ENCODE results near the gene IL31RA. TPM values are rescaled to one million over a fixed set of nuclear protein-coding genes. Genes with fewer than 3 reads are reported as not detected.

The IL31RA gene
- total RNA-seq, 1 donor from 2014 or later: not detected

DNA sequence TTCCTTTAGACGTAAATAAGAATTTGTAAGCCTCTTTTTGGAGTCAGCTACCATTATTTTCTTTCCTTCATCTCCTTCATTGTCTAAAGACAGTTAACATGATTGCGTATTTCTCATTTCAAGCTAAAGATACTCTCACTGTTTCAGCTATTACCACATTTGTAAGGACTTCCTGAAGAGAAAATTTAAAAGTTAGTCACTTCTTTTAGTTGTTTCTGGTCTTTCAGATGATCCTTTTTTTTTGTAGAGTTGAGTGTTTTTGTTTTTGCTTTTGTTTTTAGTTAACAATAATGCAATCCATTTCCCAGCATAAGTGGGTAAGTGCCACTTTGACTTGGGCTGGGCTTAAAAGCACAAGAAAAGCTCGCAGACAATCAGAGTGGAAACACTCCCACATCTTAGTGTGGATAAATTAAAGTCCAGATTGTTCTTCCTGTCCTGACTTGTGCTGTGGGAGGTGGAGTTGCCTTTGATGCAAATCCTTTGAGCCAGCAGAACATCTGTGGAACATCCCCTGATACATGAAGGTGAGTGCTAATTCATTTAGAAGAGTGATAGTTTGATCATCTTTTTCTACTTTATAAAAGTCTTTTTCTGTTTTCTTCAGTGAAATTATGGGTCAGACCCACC lies 2.0 kb downstream of the IL31RA start:
- Mint-ChIP-seq H3K9me3 (no peaks in the 10 kb centered on the region), H3K4me1 (peaks cover 4% of the 10 kb centered on the region), H3K36me3 (ENCODE audit: low read depth) (no peaks in the 10 kb centered on the region), H3K27me3 (ENCODE audit: low read depth) (no peaks in the 10 kb centered on the region), H3K27ac (ENCODE audit: unreplicated experiment) (no peak overlapping the region), H3K4me3 (no peak overlapping the region)
- TF ChIP-seq, protein P1, sequence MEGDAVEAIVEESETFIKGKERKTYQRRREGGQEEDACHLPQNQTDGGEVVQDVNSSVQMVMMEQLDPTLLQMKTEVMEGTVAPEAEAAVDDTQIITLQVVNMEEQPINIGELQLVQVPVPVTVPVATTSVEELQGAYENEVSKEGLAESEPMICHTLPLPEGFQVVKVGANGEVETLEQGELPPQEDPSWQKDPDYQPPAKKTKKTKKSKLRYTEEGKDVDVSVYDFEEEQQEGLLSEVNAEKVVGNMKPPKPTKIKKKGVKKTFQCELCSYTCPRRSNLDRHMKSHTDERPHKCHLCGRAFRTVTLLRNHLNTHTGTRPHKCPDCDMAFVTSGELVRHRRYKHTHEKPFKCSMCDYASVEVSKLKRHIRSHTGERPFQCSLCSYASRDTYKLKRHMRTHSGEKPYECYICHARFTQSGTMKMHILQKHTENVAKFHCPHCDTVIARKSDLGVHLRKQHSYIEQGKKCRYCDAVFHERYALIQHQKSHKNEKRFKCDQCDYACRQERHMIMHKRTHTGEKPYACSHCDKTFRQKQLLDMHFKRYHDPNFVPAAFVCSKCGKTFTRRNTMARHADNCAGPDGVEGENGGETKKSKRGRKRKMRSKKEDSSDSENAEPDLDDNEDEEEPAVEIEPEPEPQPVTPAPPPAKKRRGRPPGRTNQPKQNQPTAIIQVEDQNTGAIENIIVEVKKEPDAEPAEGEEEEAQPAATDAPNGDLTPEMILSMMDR (conservative IDR thresholded peaks at IDR 0.05): no peak
- DNase-seq (ENCODE audit: low read depth, low spot score): no peak

DNA sequence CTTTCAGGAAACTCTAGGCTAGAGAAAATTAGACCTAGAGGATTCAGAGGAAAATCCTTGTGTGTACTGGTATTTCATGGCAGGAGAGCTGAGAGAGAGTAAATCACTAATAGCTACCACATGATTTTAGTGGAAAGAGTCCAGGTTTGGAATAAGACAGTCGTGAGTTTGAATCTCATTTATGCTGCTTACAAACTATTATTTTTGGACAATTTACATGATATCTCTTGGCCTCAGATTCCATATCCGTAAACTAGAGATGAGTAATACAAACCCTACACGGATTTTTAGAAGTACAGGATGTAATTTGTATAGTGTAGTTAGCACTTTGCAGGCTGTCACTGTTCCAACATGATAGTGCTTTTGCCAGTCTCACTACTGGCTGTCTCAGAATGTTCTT lies 2.7 kb downstream of the IL31RA start:
- no peak overlapping the region for H3K27ac Mint-ChIP-seq (ENCODE audit: unreplicated experiment)
- no peak overlapping the region for H3K4me3 Mint-ChIP-seq
- H3K27me3 Mint-ChIP-seq (ENCODE audit: low read depth): peaks cover 2% of the 10 kb centered on the region

DNA sequence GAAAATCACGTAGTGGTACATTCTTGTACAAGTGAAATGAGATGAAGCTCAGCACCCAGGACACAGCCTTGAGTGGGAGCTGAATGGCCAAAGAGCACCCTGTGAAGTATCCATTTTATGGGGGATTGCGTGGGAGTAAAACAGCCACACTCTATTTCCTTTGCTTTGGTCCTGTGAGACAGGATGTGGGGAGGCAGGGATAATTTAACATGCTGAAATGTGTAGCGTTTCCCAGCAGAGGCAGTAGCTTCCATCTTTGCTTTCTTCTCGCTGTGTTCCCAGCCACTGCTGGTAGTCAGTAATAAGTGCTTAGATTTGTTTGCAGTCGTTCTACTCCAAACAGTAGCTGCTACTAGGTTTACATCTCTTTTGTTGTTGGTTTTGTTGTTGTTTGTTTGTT lies 4.4 kb downstream of the IL31RA start:
- H3K4me1 Mint-ChIP-seq: peaks cover 4% of the 10 kb centered on the region

More for the DNA sequence above, 2.7 kb downstream of the IL31RA start:
- no peak for DNase-seq (ENCODE audit: low read depth, low spot score)
- Mint-ChIP-seq H3K9me3 (peaks cover 2% of the 10 kb centered on the region), H3K4me1 (peaks cover 4% of the 10 kb centered on the region), H3K36me3 (ENCODE audit: low read depth) (no peaks in the 10 kb centered on the region)
- TF ChIP-seq, protein P1 (conservative IDR thresholded peaks at IDR 0.05): no peak

DNA sequence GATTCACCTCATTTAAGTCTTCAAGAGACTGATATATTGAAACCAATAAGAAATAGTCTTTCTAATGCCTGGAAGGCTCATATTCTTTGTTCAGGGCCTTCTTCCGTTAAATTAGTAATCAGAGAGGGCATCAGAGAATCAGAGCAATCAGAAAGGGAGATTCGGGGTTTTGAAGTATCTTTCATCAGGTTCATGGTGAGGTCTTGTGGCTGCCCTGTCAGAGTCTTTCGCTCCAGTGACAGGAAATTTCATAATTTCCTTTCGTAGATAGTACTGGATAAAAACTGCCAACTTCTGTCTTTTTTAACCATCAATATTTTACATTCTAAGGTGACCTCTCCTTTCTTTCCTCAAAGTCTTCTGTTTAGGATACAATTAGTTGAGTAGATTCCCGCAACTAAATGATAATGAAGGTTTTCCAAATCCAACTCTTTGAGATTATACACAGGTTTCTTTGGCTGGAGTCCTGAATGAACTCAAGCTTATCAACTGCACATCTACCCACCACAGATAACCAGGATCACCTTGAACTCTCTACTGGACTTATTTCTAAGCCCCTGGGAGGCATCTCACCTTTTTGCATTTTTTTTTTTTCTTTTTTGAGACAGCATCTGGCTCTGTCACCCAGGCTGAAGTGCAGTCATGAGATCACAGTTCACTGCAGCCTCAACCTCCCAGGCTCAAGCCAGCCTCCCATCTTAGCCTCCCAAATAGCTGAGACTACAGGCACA lies 5.5 kb downstream of the IL31RA start:
- no peak overlapping the region for H3K4me3 Mint-ChIP-seq
- H3K27ac Mint-ChIP-seq (ENCODE audit: unreplicated experiment): no peak overlapping the region
- peaks cover 4% of the 10 kb centered on the region for H3K9me3 Mint-ChIP-seq
- TF ChIP-seq, protein P1 (conservative IDR thresholded peaks at IDR 0.05): no peak
- H3K36me3 Mint-ChIP-seq (ENCODE audit: low read depth): no peaks in the 10 kb centered on the region
- peaks cover 4% of the 10 kb centered on the region for H3K27me3 Mint-ChIP-seq (ENCODE audit: low read depth)
- peaks cover 4% of the 10 kb centered on the region for H3K4me1 Mint-ChIP-seq
- DNase-seq (ENCODE audit: low read depth, low spot score): no peak

More for the DNA sequence above, 4.4 kb downstream of the IL31RA start:
- Mint-ChIP-seq H3K9me3 (peaks cover 2% of the 10 kb centered on the region), H3K4me3 (no peak overlapping the region), H3K27ac (ENCODE audit: unreplicated experiment) (no peak overlapping the region), H3K27me3 (ENCODE audit: low read depth) (peaks cover 4% of the 10 kb centered on the region), H3K36me3 (ENCODE audit: low read depth) (no peaks in the 10 kb centered on the region)
- DNase-seq (ENCODE audit: low read depth, low spot score): no peak
- TF ChIP-seq, protein P1 (conservative IDR thresholded peaks at IDR 0.05): no peak

DNA sequence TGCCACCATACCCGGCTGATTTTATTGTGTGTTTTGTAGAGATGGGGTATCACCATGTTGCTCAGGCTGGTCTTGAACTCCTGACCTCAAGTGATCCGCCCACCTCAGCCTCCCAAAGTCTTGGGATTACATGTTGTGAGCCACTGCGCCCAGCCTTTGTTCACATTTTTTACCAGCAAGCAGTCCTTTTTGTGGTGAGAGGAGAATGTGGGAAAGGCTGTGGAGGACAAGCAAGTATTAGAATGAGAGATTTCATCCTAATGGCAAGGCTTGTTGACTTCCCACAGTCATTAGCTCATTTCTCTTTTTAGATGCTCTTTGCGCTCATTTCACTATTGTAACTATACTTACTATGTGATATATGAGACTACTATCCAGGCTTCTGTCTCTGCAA lies 6.1 kb downstream of the IL31RA start:
- peaks cover 4% of the 10 kb centered on the region for H3K4me1 Mint-ChIP-seq
- no peak overlapping the region for H3K27ac Mint-ChIP-seq (ENCODE audit: unreplicated experiment)
- H3K9me3 Mint-ChIP-seq: peaks cover 5% of the 10 kb centered on the region
- H3K27me3 Mint-ChIP-seq (ENCODE audit: low read depth): peaks cover 4% of the 10 kb centered on the region
- no peaks in the 10 kb centered on the region for H3K36me3 Mint-ChIP-seq (ENCODE audit: low read depth)
- no peak for DNase-seq (ENCODE audit: low read depth, low spot score)
- no peak overlapping the region for H3K4me3 Mint-ChIP-seq
- TF ChIP-seq, protein P1 (conservative IDR thresholded peaks at IDR 0.05): no peak

Data from neural crest cell (in vitro differentiated cells).